ENCODE results near the gene MMP7.

The MMP7 gene

DNA sequence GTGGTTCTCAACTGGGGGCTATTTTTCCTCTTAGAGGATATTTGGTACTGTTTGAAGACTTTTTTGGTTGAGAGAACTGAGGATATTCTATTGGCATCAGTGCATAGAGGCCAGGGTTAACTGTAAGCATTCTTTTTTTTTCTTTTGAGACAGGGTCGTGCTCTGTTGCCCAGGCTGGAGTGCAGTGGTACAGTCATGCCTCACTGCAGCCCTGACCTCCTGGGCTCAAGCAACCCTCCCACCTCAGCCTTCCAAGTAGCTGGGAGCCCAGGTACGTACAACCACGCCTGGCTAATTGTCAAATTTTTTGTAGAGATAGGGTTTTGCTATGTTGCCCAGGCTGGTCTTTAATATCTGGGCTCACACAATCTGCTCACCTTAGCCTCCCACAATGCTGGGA, 12.9 kb downstream of the MMP7 start:
- no peaks in the 10 kb centered on the region for H4K20me1 ChIP-seq (ENCODE audit: control insufficient read depth, insufficient read depth, low read depth, low read length)
- no peaks in the 10 kb centered on the region for H3K9me2 ChIP-seq (replicated peaks; ENCODE audit: control insufficient read depth, low read length)
- H3K4me1 ChIP-seq (ENCODE audit: control insufficient read depth, low read length), result peaks cover 36% of the 10 kb centered on the region
- no peaks in the 10 kb centered on the region for H3K27me3 ChIP-seq (ENCODE audit: control insufficient read depth, low read length)
- no peak overlapping the region for H3K4me3 ChIP-seq (ENCODE audit: low read length)
- no peaks in the 10 kb centered on the region for H3F3A ChIP-seq (ENCODE audit: control insufficient read depth, insufficient read depth)
- no peak overlapping the region for H3K27ac ChIP-seq (ENCODE audit: low read depth, low read length)
- H3K4me2 ChIP-seq (ENCODE audit: low read length), result no peak overlapping the region
- H3K79me2 ChIP-seq (ENCODE audit: control insufficient read depth, low read length), result no peaks in the 10 kb centered on the region
- H3K36me3 ChIP-seq (ENCODE audit: control insufficient read depth, low read length), result no peaks in the 10 kb centered on the region
- H3K9me3 ChIP-seq (ENCODE audit: control insufficient read depth, insufficient read depth, low read length), result no peaks in the 10 kb centered on the region
- TF ChIP-seq, protein P1, sequence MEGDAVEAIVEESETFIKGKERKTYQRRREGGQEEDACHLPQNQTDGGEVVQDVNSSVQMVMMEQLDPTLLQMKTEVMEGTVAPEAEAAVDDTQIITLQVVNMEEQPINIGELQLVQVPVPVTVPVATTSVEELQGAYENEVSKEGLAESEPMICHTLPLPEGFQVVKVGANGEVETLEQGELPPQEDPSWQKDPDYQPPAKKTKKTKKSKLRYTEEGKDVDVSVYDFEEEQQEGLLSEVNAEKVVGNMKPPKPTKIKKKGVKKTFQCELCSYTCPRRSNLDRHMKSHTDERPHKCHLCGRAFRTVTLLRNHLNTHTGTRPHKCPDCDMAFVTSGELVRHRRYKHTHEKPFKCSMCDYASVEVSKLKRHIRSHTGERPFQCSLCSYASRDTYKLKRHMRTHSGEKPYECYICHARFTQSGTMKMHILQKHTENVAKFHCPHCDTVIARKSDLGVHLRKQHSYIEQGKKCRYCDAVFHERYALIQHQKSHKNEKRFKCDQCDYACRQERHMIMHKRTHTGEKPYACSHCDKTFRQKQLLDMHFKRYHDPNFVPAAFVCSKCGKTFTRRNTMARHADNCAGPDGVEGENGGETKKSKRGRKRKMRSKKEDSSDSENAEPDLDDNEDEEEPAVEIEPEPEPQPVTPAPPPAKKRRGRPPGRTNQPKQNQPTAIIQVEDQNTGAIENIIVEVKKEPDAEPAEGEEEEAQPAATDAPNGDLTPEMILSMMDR (IDR thresholded peaks at IDR 0.05; ENCODE audit: low read depth, low read length, poor library complexity, severe bottlenecking), result no peak
- TF ChIP-seq EZH2phosphoT487 (IDR thresholded peaks at IDR 0.05; ENCODE audit: borderline replicate concordance, low read length), result no peak

DNA sequence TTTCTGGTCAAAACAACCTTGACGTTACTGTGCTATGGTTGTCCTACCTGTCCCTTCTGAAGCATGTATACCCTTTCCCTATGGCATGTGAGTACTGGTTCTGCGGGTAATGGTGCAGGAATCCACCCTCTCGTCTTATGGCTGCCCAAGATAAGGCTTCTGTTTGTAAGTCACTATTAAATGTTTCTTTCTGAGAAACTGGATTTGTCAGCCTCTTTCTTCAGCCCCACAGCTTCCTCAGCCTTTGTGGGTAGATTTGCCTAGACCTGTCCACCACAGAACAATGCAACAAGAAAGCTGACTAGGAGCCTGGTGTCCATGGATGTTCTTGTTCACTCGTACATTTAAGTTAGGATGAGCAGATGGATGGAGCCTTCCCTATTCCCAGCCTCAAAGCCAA, 14.4 kb downstream of the MMP7 start:
- H3K27ac ChIP-seq (ENCODE audit: low read depth, low read length), result no peak overlapping the region
- H3F3A ChIP-seq (ENCODE audit: control insufficient read depth, insufficient read depth), result no peaks in the 10 kb centered on the region
- H3K9me2 ChIP-seq (replicated peaks; ENCODE audit: control insufficient read depth, low read length), result no peaks in the 10 kb centered on the region
- H3K4me1 ChIP-seq (ENCODE audit: control insufficient read depth, low read length), result peaks cover 32% of the 10 kb centered on the region
- H3K9me3 ChIP-seq (ENCODE audit: control insufficient read depth, insufficient read depth, low read length), result no peaks in the 10 kb centered on the region
- no peaks in the 10 kb centered on the region for H3K36me3 ChIP-seq (ENCODE audit: control insufficient read depth, low read length)
- no peaks in the 10 kb centered on the region for H3K27me3 ChIP-seq (ENCODE audit: control insufficient read depth, low read length)
- no peaks in the 10 kb centered on the region for H3K79me2 ChIP-seq (ENCODE audit: control insufficient read depth, low read length)
- no peak overlapping the region for H3K4me2 ChIP-seq (ENCODE audit: low read length)
- TF ChIP-seq, protein P1 (IDR thresholded peaks at IDR 0.05; ENCODE audit: low read depth, low read length, poor library complexity, severe bottlenecking), result no peak
- no peak for TF ChIP-seq EZH2phosphoT487 (IDR thresholded peaks at IDR 0.05; ENCODE audit: borderline replicate concordance, low read length)
- H3K4me3 ChIP-seq (ENCODE audit: low read length), result no peak overlapping the region
- H4K20me1 ChIP-seq (ENCODE audit: control insufficient read depth, insufficient read depth, low read depth, low read length), result no peaks in the 10 kb centered on the region

GRCh38 chr11:102513869-102514268, 16.7 kb downstream of the MMP7 start:
- Histone ChIP-seq H3K4me3 (ENCODE audit: low read length) (no peak overlapping the region), H3K9me2 (replicated peaks; ENCODE audit: control insufficient read depth, low read length) (no peaks in the 10 kb centered on the region), H3K27ac (ENCODE audit: low read depth, low read length) (no peak overlapping the region), H3K79me2 (ENCODE audit: control insufficient read depth, low read length) (no peaks in the 10 kb centered on the region), H4K20me1 (ENCODE audit: control insufficient read depth, insufficient read depth, low read depth, low read length) (no peaks in the 10 kb centered on the region), H3K4me2 (ENCODE audit: low read length) (no peak overlapping the region), H3F3A (ENCODE audit: control insufficient read depth, insufficient read depth) (no peaks in the 10 kb centered on the region), H3K4me1 (ENCODE audit: control insufficient read depth, low read length) (peaks cover 20% of the 10 kb centered on the region), H3K9me3 (ENCODE audit: control insufficient read depth, insufficient read depth, low read length) (no peaks in the 10 kb centered on the region), H3K27me3 (ENCODE audit: control insufficient read depth, low read length) (no peaks in the 10 kb centered on the region), H3K36me3 (ENCODE audit: control insufficient read depth, low read length) (no peaks in the 10 kb centered on the region)
- TF ChIP-seq, protein P1 (IDR thresholded peaks at IDR 0.05; ENCODE audit: low read depth, low read length, poor library complexity, severe bottlenecking), result no peak
- no peak for TF ChIP-seq EZH2phosphoT487 (IDR thresholded peaks at IDR 0.05; ENCODE audit: borderline replicate concordance, low read length)

All from DOHH2 (cell line).